Measurements from ENCODE around the gene CSF3.

GRCh38 chr17:40021451-40021971 lies 6.3 kb downstream of the CSF3 start:
- TF ChIP-seq CTCF (IDR thresholded peaks at IDR 0.05 in 8 of 11, conservative IDR thresholded peaks at IDR 0.05 in 3 of 11) = no peak
- no peak for TF ChIP-seq POLR2A (IDR thresholded peaks at IDR 0.05)
- peak in 2 of 3 donors; percentile 50 to 56 for TF ChIP-seq POLR2AphosphoS5 (IDR thresholded peaks at IDR 0.05)
